GM19452 (cell line): ENCODE results near the gene THBS1.
A peak's percentile ranks its signal among the peaks of the same experiment; 100 is the strongest.

Experiments
- ATAC-seq: cut with Tn5 transposase; IDR thresholded peaks from one replicate; pipeline ENCODE4 v1.9.1; 2021; ENCODE audit not compliant: unreplicated experiment

Gene THBS1

GRCh38 chr15:39602143-39602542 is 21.3 kb downstream of the THBS1 start:
- no peak for ATAC-seq

- ATAC-seq: no peak
Measured at GRCh38 chr15:39605146-39605545, 24.3 kb downstream of the THBS1 start.

- ATAC-seq: no peak
Measured at GRCh38 chr15:39608185-39609139, 27.6 kb downstream of the THBS1 start.

GRCh38 chr15:39609166-39609916 is 28.5 kb downstream of the THBS1 start:
- no peak for ATAC-seq

GRCh38 chr15:39610665-39611064 is 29.8 kb downstream of the THBS1 start:
- ATAC-seq: no peak

GRCh38 chr15:39613271-39613670 is 32.4 kb downstream of the THBS1 start:
- ATAC-seq: no peak

GRCh38 chr15:39613861-39614260 is 33.0 kb downstream of the THBS1 start:
- ATAC-seq: no peak

- no peak for ATAC-seq
Measured at GRCh38 chr15:39616731-39617455, 36.0 kb downstream of the THBS1 start.

GRCh38 chr15:39618063-39618823 is 37.4 kb downstream of the THBS1 start:
- ATAC-seq: no peak

- ATAC-seq: no peak
Measured at GRCh38 chr15:39621210-39621609, 40.3 kb downstream of the THBS1 start.

GRCh38 chr15:39621976-39622375 is 41.1 kb downstream of the THBS1 start:
- no peak for ATAC-seq

GRCh38 chr15:39622660-39623516 is 42.0 kb downstream of the THBS1 start:
- ATAC-seq: peak; percentile 5

- peak; percentile 93 for ATAC-seq
Measured at GRCh38 chr15:39623529-39623931, 42.7 kb downstream of the THBS1 start.

GRCh38 chr15:39624806-39625205 is 43.9 kb downstream of the THBS1 start:
- ATAC-seq: peak; percentile 44

GRCh38 chr15:39625451-39625850 is 44.6 kb downstream of the THBS1 start:
- no peak for ATAC-seq

- no peak for ATAC-seq
Measured at GRCh38 chr15:39625856-39626255, 45.0 kb downstream of the THBS1 start.

GRCh38 chr15:39627451-39628143 is 46.7 kb downstream of the THBS1 start:
- ATAC-seq: no peak

- ATAC-seq: no peak
Measured at GRCh38 chr15:39628144-39628508, 47.2 kb downstream of the THBS1 start.
